GM21367 (cell line): ENCODE results near the gene GOSR2.

Experiments
- ATAC-seq: cut with Tn5 transposase; IDR thresholded peaks from one replicate; pipeline ENCODE4 v1.9.1; 2021; ENCODE audit not compliant: unreplicated experiment

The GOSR2 gene

DNA sequence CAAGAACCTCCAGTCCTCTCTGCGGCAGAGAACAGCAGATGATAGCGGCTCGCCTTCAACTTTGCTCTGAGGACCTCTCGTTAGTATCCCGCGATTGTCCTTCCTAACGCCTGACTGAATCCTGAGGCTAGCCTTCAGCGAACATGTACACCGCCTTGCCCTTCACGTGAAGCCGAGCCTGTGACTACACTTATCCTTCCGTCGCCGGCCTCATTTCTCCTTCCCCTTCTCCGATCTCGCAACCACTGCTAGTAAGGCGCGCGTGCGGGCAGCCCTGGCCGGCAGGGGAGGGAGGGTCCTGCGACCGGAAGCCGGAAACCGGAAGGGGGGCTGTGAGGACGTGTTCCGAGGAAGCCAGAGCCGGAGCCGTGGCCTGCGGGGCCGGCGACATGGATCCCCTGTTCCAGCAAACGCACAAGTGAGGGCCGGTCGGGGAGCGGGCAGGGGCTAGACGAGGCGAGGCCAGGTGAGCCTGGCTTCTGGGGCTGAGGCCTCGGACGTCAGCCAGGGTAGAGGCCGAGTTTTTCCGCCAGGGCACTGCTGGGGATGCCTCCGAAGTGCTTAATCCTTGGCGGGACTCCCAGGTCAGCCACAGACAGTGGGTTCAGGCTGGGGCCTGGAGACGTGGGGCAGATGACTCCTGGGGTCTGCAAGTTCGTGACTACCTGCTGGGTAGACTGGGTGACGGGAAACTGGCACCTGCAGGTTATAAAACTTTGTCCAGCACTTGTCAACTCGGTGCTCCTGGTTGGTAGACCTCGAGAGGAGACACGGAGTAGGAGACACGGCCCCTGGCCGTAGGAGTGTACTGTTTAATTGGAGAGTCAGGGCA lies at the start of gene GOSR2:
Gene GOSR2 (plus strand): TSS at position 357 of the 832 bp plus-strand sequence. CDS start 33 bp downstream, at position 390.
- ATAC-seq: peak; percentile 59

DNA sequence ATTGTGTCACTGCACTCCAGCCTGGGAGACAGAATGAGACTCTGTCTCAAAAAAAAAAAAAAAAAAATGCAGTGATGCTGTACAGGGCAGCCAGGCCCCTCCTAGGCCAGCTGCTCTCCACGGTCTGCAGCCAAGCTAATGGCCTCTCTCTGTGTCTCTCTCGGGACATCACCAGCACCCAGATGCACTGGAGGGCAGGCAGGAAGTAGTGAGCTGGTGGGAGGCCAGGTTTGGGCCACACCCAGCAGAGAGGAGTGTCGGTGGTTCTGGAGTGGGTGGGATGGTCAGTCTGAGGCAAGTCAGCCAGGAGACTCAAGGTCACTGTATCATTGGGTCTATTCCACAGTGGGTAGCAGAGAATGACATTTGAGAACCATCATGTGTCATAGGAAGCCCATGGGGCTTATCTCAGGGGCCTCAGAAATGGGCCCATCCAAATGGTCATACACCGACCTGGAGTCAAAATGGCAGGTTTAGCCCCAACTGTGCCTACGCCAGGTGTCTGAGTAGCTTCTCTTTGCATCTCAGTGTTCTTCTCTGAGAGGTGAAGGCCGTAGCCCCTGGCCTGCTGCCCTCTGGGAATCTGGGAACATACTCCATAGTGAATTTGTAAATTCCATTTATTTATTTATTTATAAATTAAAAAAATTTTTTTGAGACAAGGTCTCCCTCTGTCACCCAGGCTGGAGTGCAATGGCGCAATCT lies 48.9 kb upstream of the GOSR2 start:
- no peak for ATAC-seq

DNA sequence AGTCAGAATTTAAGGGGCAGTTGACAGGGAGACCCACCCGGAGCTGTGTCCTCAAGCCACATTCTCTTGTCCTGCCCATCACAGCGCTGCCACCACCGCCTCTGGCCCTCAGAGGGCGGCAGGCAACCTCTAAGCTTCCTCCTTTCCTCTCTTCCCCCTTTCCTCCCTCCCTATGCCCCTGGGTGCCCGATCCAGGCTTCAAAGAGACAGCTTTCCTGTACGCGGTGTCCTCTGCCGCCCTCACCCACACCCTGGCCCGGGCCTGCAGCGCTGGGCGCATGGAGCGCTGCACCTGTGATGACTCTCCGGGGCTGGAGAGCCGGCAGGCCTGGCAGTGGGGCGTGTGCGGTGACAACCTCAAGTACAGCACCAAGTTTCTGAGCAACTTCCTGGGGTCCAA lies 48.1 kb upstream of the GOSR2 start:
- ATAC-seq: no peak

DNA sequence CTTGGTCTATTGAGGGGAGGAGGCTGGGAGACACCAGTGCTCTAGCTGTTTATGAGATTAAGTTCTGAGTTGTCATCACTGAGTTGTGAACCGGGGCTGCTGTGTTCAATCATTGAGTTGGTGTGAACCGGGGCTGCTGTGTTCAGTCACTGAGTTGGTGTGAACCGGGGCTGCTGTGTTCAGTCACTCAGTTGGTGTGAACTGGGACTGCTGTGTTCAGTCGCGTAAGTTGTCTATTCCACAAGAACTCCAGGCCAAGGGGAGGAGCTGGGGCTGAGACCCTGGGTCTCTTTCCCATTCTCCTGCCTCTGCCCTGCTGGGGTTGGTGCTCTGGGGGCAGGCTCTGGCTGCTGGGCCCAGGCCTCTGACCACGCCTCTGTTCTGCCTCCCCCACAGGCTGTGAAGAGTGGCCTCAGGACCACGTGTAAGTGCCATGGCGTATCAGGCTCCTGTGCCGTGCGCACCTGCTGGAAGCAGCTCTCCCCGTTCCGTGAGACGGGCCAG lies 47.1 kb upstream of the GOSR2 start:
- no peak for ATAC-seq

DNA sequence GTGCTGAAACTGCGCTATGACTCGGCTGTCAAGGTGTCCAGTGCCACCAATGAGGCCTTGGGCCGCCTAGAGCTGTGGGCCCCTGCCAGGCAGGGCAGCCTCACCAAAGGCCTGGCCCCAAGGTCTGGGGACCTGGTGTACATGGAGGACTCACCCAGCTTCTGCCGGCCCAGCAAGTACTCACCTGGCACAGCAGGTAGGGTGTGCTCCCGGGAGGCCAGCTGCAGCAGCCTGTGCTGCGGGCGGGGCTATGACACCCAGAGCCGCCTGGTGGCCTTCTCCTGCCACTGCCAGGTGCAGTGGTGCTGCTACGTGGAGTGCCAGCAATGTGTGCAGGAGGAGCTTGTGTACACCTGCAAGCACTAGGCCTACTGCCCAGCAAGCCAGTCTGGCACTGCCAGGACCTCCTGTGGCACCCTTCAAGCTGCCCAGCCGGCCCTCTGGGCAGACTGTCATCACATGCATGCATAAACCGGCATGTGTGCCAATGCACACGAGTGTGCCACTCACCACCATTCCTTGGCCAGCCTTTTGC lies 46.5 kb upstream of the GOSR2 start:
- no peak for ATAC-seq

DNA sequence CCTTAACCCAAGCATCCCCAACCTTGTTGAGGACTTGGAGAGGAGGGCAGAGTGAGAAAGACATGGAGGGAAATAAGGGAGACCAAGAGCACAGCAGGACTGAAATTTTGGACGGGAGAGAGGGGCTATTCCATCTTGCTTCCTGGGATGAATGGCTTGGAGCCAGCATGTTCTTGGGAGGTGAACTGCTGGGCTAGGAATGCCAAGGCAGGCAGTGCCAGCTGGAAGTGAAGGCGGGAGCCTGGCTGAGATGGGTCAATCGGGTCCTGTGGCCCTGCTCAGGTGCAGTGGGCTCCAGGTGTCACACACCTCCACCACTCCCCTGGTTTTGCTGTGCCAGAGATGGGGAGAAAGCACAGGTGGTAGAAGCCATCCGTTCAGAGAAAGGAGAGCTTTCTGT lies 46.0 kb upstream of the GOSR2 start:
- ATAC-seq: no peak

DNA sequence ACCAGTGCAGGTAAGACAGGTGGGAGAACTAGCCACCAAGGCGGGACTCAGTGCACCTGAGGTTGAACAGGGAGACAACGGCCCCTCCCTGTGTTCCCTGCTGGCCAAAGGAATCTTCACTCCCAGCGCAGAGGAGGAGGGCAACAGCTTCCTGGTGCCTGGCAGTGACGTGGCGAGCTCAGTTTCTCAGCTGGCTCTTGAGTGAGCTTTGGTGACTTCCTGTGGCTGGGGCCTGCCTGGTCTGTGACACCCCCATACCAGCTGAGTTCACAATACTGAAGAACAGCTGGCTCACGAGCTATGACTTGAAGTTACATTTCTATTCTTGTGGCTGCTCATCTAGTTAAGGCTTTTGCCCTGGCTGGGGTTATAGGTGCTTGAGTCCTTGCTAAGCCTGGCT lies 45.5 kb upstream of the GOSR2 start:
- ATAC-seq: no peak

DNA sequence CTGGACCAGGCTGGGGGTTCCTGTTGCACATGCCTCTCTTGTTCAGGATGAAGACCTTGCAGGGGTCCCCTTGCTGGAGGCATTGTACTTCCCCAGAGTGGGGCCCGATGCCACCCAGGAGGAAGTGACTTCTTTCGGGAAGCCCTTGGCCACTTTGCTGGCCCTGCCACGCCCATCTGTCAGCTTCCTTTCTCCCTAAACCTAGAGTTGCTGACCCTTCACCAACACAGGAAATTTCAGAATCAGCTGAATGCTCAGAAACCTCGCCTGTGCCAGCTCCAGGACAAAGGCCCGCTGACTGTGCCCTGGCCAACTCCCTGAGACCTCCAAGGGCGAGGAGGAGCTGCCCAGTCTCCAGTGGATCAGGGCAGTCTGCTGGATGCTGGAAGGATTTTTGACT lies 44.9 kb upstream of the GOSR2 start:
- ATAC-seq: no peak

DNA sequence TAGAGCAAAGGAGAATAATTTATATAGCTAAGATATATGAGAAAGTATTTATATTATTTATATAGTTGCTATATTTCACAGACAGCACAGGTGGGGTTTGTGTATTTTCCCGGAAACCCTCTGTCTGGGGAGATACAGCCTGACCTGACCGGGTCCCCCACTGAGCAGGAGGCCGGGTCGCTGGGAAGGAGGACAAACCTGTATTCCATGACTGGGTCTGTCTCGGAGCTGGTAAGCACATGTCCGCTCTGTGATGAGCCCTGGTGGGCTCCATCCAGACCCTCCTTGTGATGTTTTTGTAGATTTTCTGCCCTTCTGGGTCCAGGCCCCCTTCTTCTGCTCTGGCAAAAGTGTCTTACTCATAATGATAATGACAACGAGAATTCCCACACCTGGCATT lies 43.9 kb upstream of the GOSR2 start:
- ATAC-seq: no peak

DNA sequence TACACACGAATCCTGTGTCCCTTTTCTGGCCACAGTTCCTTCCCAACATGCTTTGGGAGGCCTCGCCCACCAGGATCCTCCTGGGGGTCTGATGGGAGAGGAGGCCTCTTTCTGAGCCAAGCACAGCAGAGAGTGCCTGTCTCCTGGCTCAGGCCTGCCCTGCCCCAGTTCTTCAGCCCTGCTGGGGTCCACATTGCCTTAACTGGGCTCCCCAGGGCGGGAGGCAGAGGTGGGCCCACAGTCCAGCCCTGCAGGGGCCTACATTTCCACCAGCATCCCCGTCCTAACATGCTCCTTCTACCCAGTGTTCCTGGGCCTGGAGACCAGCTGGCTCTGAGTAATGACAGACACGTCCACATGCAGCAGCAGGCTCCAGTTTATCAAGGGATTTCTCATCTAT lies 41.9 kb upstream of the GOSR2 start:
- ATAC-seq: no peak

DNA sequence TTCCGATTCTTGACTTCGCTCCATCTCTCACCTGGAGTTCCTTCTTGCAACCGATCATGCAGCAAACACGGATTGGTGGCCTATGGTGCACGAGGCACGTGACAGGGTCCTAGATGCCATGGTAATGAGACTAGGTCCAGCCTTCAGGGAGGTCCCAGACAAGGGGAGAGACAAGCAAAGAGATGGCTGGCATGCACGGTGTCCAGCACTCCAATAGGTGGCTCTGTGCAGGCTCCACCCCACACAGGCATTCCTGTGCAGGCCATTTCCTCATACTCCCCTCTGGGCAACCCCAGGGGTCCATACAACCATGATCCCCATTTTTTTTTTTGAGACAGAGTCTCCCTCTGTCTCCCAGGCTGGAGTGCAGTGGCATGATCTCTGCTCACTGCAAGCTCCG lies 40.3 kb upstream of the GOSR2 start:
- ATAC-seq: no peak

DNA sequence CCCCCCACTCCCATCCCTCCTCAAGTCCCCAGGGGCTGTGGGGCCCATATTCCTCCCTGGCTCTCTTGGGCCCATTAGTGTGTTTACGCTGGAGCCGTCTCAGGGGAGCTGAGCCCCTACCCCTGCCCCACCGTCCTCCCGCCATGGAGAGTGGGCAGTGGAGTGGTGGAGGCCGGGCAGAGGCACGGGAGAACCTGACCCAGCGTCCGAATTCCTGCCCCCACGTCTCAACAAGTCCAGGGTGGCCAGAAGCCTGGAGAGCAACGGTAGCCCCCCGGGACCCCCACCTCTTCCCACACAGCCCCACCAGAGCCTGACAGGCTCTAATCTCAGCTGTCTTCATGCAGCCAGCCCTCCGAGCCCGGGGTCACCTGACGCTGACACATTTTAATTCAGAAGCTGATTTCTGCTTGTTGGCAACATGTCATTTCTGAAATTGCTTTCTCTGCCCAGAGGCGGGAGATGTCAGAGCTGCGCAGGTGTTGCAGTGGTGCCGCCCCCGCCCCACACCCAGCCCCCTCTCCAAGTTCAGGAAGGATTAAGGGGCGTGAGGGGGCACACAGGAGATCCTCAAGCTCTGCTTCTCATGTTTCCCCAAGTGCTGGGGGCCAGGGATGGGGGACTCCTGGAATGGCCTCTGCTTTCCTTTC lies 39.0 kb upstream of the GOSR2 start:
- ATAC-seq: no peak

DNA sequence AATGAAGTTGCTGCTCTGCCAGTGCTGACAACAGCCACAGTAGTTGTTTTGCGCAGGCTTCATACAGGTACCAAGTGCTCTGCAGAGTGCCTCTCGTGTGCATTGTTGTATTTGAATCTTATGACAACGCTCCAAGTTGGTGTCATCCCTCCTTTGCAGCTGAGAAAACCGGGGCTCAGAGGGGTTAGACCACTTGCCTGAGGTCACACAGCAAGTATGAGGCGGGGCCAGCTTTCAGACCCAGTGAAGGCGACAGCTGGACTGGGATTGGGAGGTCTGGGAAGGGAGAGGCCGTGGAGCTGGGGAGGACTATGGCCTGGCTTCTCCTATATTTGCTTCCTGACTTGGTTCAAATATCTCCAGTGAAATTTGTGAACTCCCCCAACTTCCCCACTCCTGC lies 38.4 kb upstream of the GOSR2 start:
- ATAC-seq: no peak

DNA sequence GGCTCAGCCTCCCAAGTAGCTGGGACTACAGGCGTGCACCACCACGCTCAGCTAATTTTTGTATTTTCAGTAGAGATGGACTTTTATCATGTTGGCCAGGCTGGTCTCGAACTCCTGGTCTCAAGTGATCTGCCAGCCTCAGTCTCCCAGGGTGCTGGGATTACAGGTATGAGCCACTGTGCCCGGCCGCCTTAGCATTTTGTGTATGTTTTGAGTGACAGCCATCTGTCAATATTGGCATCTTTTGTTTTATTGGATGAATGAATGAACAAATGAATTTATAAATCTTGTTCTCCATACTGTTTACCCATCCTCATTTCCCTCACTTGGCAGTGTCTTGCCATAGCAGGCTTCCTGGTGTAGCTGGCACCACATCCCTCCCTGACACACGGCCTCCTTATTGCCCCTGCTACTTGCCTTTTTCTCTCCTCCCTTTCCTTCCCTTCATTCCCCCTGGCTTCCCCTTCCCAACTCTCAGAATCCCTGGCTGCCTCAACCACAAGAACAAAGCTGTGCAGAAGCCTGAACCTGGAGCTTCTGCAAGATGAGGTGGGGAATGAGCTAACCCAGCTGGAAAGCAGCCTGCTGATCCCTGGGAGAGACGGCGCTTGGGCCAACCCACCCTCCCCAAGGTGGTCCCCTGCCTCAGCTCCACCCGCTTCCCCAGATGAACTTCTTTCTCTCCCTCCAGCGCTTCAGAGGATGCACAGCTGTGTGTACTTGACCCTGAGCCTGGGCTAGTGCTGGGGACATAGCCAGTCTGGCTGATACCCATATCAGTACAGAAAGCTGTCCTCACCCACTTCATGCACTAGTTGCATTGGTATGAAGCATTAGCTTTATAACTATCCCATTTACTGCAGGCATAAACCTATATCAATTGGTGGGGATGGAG lies 37.3 kb upstream of the GOSR2 start:
- no peak for ATAC-seq

DNA sequence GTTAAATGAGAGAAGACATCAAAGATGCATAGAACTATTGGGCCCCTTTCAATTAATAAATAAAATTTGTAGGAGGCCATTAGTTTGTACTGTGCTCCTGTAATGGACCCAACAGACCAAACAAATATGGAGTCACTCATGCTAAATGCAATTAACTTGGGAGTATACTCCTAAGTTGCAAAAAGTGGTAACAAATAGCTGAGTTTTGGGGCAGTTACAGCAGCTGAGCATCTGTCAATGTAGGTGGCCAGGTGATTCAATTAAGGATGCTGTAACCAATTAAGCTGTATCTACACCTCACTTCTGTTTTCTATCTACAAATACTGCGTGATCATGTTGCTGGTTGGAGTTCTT lies 36.7 kb upstream of the GOSR2 start:
- ATAC-seq: no peak

DNA sequence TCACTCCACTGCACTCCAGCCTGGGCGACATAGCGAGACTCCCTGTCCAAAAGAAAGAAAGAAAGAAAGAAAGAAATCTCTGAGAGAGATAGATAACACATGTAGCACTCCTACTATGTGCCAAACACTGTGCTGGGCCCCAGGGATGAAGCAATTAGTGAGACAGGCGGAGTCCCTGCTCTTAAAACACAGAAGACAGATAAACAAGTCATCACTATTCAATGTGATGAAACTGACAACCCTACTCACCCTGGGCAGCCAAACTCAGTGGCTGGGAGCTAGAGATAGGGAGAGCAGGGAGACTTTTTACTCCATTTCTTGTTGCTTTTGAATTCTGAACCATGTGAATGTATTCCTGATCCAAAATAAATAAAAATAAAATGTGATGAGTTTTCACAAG lies 35.2 kb upstream of the GOSR2 start:
- no peak for ATAC-seq

DNA sequence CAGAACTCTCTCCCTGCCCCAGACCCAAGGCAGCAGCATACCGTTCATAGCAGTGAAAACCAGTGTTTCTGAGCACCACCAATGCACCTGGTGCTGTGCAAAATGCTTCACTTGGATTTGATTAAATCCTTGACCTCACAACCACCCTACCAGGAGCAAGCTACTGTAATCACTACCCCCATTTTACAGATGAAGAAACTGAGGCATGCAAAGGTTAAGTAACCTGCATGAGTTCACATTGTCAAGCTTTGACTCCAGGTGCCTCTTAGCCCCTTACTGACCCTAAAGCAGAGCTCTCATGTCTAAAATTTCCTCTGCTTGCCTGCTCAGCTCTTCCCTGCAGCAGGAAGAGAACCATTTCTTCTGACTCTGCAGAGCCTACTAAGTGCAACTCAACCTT lies 34.2 kb upstream of the GOSR2 start:
- no peak for ATAC-seq

DNA sequence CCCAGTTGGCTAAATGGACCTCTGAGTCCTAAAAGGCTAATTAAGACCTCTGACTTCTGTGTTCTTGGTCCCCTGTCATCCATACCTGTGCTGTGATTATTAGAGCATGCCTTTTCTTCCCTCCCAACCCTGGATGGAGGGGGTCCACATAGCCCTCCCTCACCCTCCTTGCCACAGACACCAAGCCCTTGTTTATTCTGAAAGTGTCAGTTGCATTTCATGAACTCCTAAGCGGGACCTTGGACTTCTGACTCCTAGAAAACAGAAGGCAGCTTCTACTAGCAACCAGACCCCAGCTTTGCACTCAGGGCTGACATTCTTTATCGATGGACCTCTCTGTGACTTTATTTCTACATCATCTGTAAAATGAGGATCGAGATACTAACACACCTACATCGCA lies 33.4 kb upstream of the GOSR2 start:
- ATAC-seq: no peak

DNA sequence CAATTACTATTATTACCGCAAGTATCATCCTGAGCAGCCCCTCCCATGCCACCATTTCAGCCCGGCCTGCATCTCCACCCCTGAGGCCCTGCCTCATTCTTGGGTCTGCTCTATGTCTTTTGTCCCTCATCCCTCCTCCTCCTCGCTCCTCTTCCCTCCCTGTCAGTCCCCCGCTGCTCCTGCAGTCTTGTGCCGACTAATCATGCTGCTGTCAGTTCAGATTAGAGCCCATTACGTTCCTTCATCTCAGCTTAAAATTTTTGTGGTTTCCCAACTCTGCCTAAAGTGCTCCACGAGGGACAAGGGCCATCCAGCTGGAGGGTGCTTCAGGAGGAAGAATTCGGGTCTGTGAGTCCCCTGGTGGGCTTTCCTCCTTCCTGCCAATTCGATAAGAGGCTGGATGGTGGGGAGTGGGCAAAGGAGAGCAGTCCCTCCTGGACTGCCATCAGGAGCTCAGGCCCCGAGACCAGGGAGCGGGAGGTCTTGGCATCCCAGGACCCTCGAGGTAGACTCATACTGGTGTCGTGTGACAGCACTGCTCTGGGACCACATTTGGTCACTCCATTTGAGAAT lies 32.9 kb upstream of the GOSR2 start:
- no peak for ATAC-seq

DNA sequence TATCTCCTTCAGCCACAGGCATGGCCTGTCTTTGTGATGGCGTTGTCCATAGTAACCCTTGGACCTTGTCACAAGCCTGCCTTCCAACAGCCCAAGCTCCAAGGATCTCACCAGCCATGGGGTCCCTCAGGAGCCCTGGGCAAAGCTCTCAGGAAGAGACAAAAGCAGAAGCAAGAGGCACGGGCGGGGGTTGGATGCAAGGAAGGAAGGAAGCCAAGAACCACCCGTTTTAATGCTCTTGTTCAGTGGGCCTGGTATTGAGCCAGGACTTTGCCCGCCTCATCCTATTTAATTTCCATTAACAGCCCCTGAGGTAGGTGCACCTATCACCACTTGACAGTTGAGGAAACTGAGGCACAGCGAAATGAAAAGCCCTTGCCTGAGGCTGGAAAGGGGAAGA lies 32.3 kb upstream of the GOSR2 start:
- ATAC-seq: no peak
